ENCODE results near the gene ASCC1.

DNA sequence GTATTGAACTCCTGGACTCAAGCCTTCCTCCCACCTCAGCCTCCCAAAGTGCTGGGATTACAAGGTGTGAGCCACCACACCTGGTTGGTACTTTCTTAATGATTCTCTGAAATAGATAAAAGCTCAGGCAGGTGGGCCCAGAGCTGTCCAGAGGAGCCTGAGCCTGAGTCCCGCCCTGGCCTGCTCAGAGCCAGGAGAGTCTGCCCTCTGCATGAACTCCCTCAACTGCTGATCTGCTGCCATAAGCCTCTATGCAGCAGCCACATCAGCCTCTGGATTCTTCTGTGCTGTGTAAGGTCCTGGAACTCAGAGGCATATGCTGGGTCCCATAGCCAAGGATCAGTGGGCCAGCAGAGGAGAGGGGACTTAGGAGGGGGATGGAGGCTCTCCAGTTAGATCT, 34.6 kb upstream of the ASCC1 start:
- TF ChIP-seq POLR2A (IDR thresholded peaks at IDR 0.05) (no peak), POLR2AphosphoS5 (IDR thresholded peaks at IDR 0.05) (peak in 2 of 3 donors; percentile 11 to 26), EP300 (IDR thresholded peaks at IDR 0.05; ENCODE audit: low read depth) (no peak)
- TF ChIP-seq, protein P1, sequence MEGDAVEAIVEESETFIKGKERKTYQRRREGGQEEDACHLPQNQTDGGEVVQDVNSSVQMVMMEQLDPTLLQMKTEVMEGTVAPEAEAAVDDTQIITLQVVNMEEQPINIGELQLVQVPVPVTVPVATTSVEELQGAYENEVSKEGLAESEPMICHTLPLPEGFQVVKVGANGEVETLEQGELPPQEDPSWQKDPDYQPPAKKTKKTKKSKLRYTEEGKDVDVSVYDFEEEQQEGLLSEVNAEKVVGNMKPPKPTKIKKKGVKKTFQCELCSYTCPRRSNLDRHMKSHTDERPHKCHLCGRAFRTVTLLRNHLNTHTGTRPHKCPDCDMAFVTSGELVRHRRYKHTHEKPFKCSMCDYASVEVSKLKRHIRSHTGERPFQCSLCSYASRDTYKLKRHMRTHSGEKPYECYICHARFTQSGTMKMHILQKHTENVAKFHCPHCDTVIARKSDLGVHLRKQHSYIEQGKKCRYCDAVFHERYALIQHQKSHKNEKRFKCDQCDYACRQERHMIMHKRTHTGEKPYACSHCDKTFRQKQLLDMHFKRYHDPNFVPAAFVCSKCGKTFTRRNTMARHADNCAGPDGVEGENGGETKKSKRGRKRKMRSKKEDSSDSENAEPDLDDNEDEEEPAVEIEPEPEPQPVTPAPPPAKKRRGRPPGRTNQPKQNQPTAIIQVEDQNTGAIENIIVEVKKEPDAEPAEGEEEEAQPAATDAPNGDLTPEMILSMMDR (IDR thresholded peaks at IDR 0.05), result no peak
